Measurements from ENCODE around the gene VWA8.

- TF ChIP-seq CTCF (IDR thresholded peaks at IDR 0.05) = no peak
- no peak for TF ChIP-seq POLR2A (IDR thresholded peaks at IDR 0.05)
Observed at GRCh38 chr13:41708713-41709112, 252.2 kb downstream of the VWA8 start.
